ENCODE data around the gene RNF222.

DNA sequence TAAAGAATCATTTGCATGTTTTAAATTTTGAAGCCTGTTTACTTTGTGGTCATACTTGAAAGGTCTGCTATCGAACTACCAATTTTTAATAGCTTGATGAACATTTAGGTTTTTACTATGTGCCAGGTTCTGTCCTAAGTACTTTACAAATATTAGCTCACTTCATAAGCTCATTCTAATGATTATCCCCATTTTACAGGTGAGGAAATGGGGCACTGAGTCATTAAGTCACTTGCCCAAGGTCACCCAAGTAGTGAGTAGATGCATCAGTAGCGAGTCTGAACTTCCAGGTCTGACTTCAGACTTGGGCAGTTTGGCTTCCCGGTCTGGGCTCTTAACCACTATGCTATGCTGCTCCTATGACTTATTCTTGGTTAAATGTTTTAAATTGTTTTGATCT, 42.1 kb upstream of the RNF222 start:
- TF ChIP-seq, protein P1, sequence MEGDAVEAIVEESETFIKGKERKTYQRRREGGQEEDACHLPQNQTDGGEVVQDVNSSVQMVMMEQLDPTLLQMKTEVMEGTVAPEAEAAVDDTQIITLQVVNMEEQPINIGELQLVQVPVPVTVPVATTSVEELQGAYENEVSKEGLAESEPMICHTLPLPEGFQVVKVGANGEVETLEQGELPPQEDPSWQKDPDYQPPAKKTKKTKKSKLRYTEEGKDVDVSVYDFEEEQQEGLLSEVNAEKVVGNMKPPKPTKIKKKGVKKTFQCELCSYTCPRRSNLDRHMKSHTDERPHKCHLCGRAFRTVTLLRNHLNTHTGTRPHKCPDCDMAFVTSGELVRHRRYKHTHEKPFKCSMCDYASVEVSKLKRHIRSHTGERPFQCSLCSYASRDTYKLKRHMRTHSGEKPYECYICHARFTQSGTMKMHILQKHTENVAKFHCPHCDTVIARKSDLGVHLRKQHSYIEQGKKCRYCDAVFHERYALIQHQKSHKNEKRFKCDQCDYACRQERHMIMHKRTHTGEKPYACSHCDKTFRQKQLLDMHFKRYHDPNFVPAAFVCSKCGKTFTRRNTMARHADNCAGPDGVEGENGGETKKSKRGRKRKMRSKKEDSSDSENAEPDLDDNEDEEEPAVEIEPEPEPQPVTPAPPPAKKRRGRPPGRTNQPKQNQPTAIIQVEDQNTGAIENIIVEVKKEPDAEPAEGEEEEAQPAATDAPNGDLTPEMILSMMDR (IDR thresholded peaks at IDR 0.05; ENCODE audit: low read length), result no peak
- TF ChIP-seq EZH2 (IDR thresholded peaks at IDR 0.05; ENCODE audit: borderline replicate concordance, low read length), result no peak

All from OCI-LY1 (cell line).